Heart right ventricle (tissue), 16 donors: Measurements from ENCODE around the gene KLB. TPM values are rescaled to one million over a fixed set of nuclear protein-coding genes. Genes with fewer than 3 reads are reported as not detected.
"Not testable (repeated sequence)": the region's sequence is repeated elsewhere in the genome, so short reads cannot be mapped to it uniquely, and the experiment has no call there.

ENCODE experiments used
- ATAC-seq, 8 donors: fragments of 200-7000 bp; cut with Tn5 transposase; one replicate each; pipeline ENCODE4 v1.9.1; 2020; ENCODE audit warnings: mild to moderate bottlenecking in 8 of 8, moderate library complexity in 8 of 8, moderate number of reproducible peaks in 1 of 8
- DNase-seq, 2 donors: peaks; one replicate each; pipeline ENCODE4 v3.0.0-alpha.2; 2020
- H3K27ac ChIP-seq, 10 donors: fragments of 200-600 bp; sonication (generic) in 2 of 10; one replicate each; pipeline versions ENCODE4 v1.5.0 to v1.8.0; 2020 to 2022; ENCODE audit warnings: mild to moderate bottlenecking in 3 of 10
- H3K27me3 ChIP-seq, 7 donors: fragments of 200-600 bp; one replicate each; pipeline ENCODE4 v1.8.0; 2021 to 2022; ENCODE audit warnings: mild to moderate bottlenecking in 2 of 7
- H3K36me3 ChIP-seq, 9 donors: fragments of 200-600 bp; sonication (generic) in 1 of 9; one replicate each; pipeline versions ENCODE4 v1.5.0 to v1.8.0; 2020 to 2022; ENCODE audit warnings: mild to moderate bottlenecking in 2 of 9
- H3K4me1 ChIP-seq, 9 donors: fragments of 200-600 bp; sonication (generic) in 1 of 9; one replicate each; pipeline versions ENCODE4 v1.5.0 to v1.8.0; 2020 to 2022; ENCODE audit warnings: mild to moderate bottlenecking in 4 of 9
- H3K4me3 ChIP-seq, 10 donors: fragments of 200-600 bp; sonication (generic) in 2 of 10; one replicate each; pipeline versions ENCODE4 v1.5.0 to v1.8.0; 2020 to 2022; ENCODE audit warnings: mild to moderate bottlenecking in 7 of 10, moderate library complexity in 2 of 10
- H3K9me3 ChIP-seq, 11 donors: fragments of 200-600 bp in 10 of 11; sonication (generic) in 2 of 11; one replicate each; pipeline versions ENCODE4 v1.5.0 to v1.8.0; 2013 to 2022; ENCODE audit warnings: mild to moderate bottlenecking in 2 of 11, control low read depth in 1 of 11, moderate library complexity in 1 of 11
- WGBS, 2 donors: extraction: QIAGEN DNeasy Blood & Tissue Kit; methylation state at CpG; one replicate each; pipeline ENCODE4 v1.1.7; 2013; ENCODE audit warnings: inconsistent platforms in 1 of 2; 5-methylcytosine and 5-hydroxymethylcytosine counted together
- intact Hi-C, 10 donors: fragments of 100-400 bp; cut with DNase I; formaldehyde crosslinking; loops; one replicate each; pipeline versions ENCODE4 v1.11.1 to v1.14.2; 2022
- polyA plus RNA-seq, 2 donors: library from polyadenylated mRNA; stranded (reverse); fragments of 200-250 nt; gene quantifications; one replicate each; pipeline ENCODE4 v1.2.3, GENCODE V29; 2013
- total RNA-seq, 10 donors: library from RNA; stranded (reverse); fragmentation: NEBNext Ultra II Directional in 3 of 10; extraction: Animal tissue kit (Norgen Biotek cat#: 25700) in 3 of 10; gene quantifications; one replicate each; pipeline versions ENCODE4 v1.2.1 to v1.2.4, GENCODE V29; 2021 to 2023
- TF ChIP-seq, protein P1 (sequence below), 9 donors: fragments of 200-600 bp; sonication (generic) in 2 of 9; IDR thresholded peaks; one replicate each; pipeline versions ENCODE4 v1.5.0 to v1.8.0; 2021 to 2022; ENCODE audit warnings: antibody characterized with exemption in 9 of 9, mild to moderate bottlenecking in 5 of 9, moderate library complexity in 1 of 9
- donor health status: Arrhythmogenic right ventricular cardiomyopathy.
- donor health status: ischemic (EF 13 %, LVEDD 7.1; RV severe dilation, severe dysfunction).
- donor health status: healthy with polysubstance abuse.
- donor health status: DM: no; HTN: yes; CAD: no.
- donor health status: DM: no; HTN: no; CAD: no.
- donor health status: ischemic (EF 25% LVEDD 6.9; RV normal size, moderate dysfunction).
- donor health status: ischemic (EF 25% LVEDD 5.7; RV mildly dilated, moderate dysfunction).
- donor health status: healthy.
- donor health status: DM: yes; HTN: yes; CAD: no.
- donor health status: Ischemic cardiomyopathy.
- donor health status: ischemic (EF 35%, LVEDD 5.7; RV mildly dilated, moderate dysfunction).
- donor health status: nonischemic (EF 11% LVEDD 7.7; RV severe dilation, severe dysfunction).
- donor health status: DM: yes; HTN: yes; CAD: no.
- donor health status: PGD.
- donor health status: ischemic (EF 29% LVEDD 5.4; RV normal size, mild dysfunction).
- donor health status: nonischemic (EF 23%, LVEDD 6.1; RV moderate dilation, normal function).

KLB gene
- total and polyA plus RNA-seq, 12 donors, result 0.08 to 0.53 (median 0.24) TPM; not detected in 4

- WGBS, 2 donors, result 74% methylated on average over 4 of the region's 4 CpGs
- Histone ChIP-seq H3K4me3 (no peak overlapping the region), H3K36me3 (no peaks in the 10 kb centered on the region), H3K4me1 (peaks cover 0 to 20% (median 18%) of the 10 kb centered on the region in 9 donors), H3K9me3 (peaks cover 0 to 10% (median 0%) of the 10 kb centered on the region in 11 donors), H3K27ac (no peak overlapping the region), H3K27me3 (no peaks in the 10 kb centered on the region)
- DNase-seq, result no peak
- no peak for ATAC-seq
- TF ChIP-seq, protein P1, sequence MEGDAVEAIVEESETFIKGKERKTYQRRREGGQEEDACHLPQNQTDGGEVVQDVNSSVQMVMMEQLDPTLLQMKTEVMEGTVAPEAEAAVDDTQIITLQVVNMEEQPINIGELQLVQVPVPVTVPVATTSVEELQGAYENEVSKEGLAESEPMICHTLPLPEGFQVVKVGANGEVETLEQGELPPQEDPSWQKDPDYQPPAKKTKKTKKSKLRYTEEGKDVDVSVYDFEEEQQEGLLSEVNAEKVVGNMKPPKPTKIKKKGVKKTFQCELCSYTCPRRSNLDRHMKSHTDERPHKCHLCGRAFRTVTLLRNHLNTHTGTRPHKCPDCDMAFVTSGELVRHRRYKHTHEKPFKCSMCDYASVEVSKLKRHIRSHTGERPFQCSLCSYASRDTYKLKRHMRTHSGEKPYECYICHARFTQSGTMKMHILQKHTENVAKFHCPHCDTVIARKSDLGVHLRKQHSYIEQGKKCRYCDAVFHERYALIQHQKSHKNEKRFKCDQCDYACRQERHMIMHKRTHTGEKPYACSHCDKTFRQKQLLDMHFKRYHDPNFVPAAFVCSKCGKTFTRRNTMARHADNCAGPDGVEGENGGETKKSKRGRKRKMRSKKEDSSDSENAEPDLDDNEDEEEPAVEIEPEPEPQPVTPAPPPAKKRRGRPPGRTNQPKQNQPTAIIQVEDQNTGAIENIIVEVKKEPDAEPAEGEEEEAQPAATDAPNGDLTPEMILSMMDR (IDR thresholded peaks at IDR 0.05), result no peak
- intact Hi-C loops, result no loop called here
Measured at GRCh38 chr4:39369301-39369700, 37.4 kb upstream of the KLB start.

DNA sequence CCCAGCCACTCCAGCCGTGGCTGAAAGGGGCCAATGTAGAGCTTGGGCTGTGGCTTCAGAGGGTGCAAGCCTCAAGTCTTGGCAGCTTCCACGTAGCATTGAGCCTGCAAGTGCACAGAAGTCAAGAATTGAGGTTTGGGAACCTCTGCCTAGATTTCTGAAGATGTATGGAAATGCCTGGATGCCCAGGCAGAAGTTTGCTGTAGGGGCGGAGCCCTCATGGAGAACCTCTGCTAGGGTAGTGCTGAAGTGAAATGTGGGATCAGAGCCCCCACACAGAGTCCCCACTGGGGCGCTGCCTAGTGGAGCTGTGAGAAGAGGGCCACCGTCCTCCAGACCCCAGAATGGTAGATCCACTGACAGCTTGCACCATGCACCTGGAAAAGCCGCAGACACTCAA is 35.5 kb upstream of the KLB start:
- ATAC-seq, DNase-seq, H3K27ac ChIP-seq, H3K36me3 ChIP-seq, intact Hi-C loops, H3K4me3 ChIP-seq, H3K27me3 ChIP-seq, H3K4me1 ChIP-seq: not testable (repeated sequence)
- H3K9me3 ChIP-seq, result peaks cover 0 to 10% (median 0%) of the 10 kb centered on the region in 11 donors
- 83 to 86% methylated on average over 6 of the region's 6 CpGs for WGBS, 2 donors

GRCh38 chr4:39375478-39375877 is 31.3 kb upstream of the KLB start:
- H3K4me1 ChIP-seq, result no peaks in the 10 kb centered on the region
- H3K9me3 ChIP-seq, result peaks cover 0 to 16% (median 0%) of the 10 kb centered on the region in 11 donors
- TF ChIP-seq, protein P1 (IDR thresholded peaks at IDR 0.05), result no peak
- H3K27ac ChIP-seq, result no peak overlapping the region
- H3K27me3 ChIP-seq, result peaks cover 0 to 13% (median 0%) of the 10 kb centered on the region in 7 donors
- no peaks in the 10 kb centered on the region for H3K36me3 ChIP-seq
- WGBS, 2 donors, result 85 to 86% methylated on average over 4 of the region's 4 CpGs
- ATAC-seq (no peak), DNase-seq (no peak)
- intact Hi-C loops, result no loop called here
- no peak overlapping the region for H3K4me3 ChIP-seq

- intact Hi-C loops, result no loop called here
Measured at GRCh38 chr4:39383690-39384089, 23.0 kb upstream of the KLB start.

DNA sequence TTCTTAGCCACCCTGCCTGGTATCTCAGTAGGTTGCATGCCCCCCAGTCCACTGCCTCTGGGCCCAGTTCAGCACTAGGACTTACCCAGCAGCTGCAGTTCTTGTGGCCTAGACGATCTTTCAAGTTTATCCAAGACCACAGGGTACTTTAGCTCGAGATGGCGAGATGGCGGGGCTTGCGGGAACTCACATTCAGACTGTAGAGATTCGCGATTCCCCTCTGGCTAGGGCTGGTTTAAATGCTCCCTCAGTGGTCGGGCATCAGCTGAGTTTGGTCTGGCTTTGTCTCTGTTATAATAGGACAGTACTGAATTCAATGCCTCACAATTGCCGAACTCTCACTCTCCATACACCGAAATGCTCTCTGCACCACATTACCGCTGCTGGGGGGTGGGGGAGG is 22.2 kb upstream of the KLB start:
- no peak for ATAC-seq
- Histone ChIP-seq H3K27me3 (peaks cover 0 to 15% (median 0%) of the 10 kb centered on the region in 7 donors), H3K36me3 (no peaks in the 10 kb centered on the region), H3K4me1 (no peaks in the 10 kb centered on the region), H3K4me3 (no peak overlapping the region), H3K27ac (no peak overlapping the region), H3K9me3 (no peaks in the 10 kb centered on the region)
- TF ChIP-seq, protein P1 (IDR thresholded peaks at IDR 0.05), result no peak
- WGBS, 2 donors, result 89 to 91% methylated on average over 11 of the region's 11 CpGs
- intact Hi-C loops, result no loop called here
- no peak for DNase-seq

More at GRCh38 chr4:39383690-39384089, 23.0 kb upstream of the KLB start:
- peaks cover 0 to 13% (median 0%) of the 10 kb centered on the region in 7 donors for H3K27me3 ChIP-seq
- no peaks in the 10 kb centered on the region for H3K36me3 ChIP-seq
- DNase-seq (no peak), ATAC-seq (no peak)
- H3K27ac ChIP-seq, result no peak overlapping the region
- TF ChIP-seq, protein P1 (IDR thresholded peaks at IDR 0.05), result no peak
- no peak overlapping the region for H3K4me3 ChIP-seq
- WGBS, 2 donors, result 85 to 90% methylated on average over 1 of the region's 1 CpG
- no peaks in the 10 kb centered on the region for H3K4me1 ChIP-seq
- H3K9me3 ChIP-seq, result peaks cover 0 to 6% (median 0%) of the 10 kb centered on the region in 11 donors
